ENCODE data around the gene IQSEC3. TPM values are rescaled to one million over a fixed set of nuclear protein-coding genes. Genes with fewer than 3 reads are reported as not detected.

The IQSEC3 gene
- total and polyA plus RNA-seq, 2 of the 13 experiments (the other 11 are each of a cell fraction or from before 2014, with no cell fraction given), result not detected

DNA sequence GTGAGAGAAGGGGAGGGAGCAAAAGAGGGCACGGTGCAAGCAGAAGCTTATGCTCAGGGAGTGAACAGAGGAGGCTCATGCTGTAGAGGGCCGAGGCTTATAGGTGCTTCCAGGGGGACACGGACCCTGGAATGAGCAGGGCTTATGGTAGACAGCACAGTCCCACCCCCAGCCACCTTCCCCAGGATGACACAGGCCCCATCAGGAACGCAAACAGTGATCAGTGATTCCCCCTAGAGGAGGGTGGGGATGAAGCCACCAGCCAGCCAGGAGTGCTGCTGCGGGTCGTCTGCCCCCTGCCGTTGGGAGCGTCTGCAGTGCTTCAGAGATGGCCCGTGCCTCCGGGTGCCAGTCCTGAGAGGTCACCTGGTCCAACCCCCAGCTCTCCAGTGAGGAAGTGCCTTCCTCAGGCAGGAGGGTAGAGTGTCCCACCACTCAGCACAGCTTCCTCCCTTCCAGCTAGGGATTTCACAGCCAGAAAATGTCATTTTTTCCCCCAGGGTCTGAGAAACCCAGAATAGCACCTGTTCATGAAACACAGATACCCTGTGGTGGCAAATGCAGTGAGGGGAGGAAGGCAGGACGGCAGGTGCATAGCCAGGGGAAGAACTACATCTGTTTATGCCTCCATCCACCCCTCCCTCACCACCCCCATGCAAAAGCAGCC, 86.6 kb downstream of the IQSEC3 start (continued):
- TF ChIP-seq, protein P1, sequence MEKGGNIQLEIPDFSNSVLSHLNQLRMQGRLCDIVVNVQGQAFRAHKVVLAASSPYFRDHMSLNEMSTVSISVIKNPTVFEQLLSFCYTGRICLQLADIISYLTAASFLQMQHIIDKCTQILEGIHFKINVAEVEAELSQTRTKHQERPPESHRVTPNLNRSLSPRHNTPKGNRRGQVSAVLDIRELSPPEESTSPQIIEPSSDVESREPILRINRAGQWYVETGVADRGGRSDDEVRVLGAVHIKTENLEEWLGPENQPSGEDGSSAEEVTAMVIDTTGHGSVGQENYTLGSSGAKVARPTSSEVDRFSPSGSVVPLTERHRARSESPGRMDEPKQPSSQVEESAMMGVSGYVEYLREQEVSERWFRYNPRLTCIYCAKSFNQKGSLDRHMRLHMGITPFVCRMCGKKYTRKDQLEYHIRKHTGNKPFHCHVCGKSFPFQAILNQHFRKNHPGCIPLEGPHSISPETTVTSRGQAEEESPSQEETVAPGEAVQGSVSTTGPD (CRISPR knock-in tag; IDR thresholded peaks at IDR 0.05), result no peak
- TF ChIP-seq JARID2 (CRISPR knock-in tag; IDR thresholded peaks at IDR 0.05; ENCODE audit: insufficient replicate concordance), result no peak
- no peak for TF ChIP-seq NR2C2 (CRISPR knock-in tag; IDR thresholded peaks at IDR 0.05; ENCODE audit: borderline replicate concordance)
- TF ChIP-seq ASH2L (IDR thresholded peaks at IDR 0.05; ENCODE audit: insufficient read length, low read depth, low read length), result no peak
- peak; percentile 86 for TF ChIP-seq MIER2 (CRISPR knock-in tag; IDR thresholded peaks at IDR 0.05)
- TF ChIP-seq, protein P2, sequence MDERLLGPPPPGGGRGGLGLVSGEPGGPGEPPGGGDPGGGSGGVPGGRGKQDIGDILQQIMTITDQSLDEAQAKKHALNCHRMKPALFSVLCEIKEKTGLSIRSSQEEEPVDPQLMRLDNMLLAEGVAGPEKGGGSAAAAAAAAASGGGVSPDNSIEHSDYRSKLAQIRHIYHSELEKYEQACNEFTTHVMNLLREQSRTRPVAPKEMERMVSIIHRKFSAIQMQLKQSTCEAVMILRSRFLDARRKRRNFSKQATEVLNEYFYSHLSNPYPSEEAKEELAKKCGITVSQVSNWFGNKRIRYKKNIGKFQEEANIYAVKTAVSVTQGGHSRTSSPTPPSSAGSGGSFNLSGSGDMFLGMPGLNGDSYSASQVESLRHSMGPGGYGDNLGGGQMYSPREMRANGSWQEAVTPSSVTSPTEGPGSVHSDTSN (CRISPR knock-in tag; IDR thresholded peaks at IDR 0.05), result no peak
- no peak for TF ChIP-seq ARHGAP35 (CRISPR knock-in tag; IDR thresholded peaks at IDR 0.05; ENCODE audit: borderline replicate concordance)
- no peak for TF ChIP-seq ATF7-NPFF (CRISPR knock-in tag; IDR thresholded peaks at IDR 0.05; ENCODE audit: low read depth)
- TF ChIP-seq XRCC5 (optimal IDR thresholded peaks at IDR 0.05; ENCODE audit: low read length), result peak; percentile 95
- no peak for TF ChIP-seq ZNF781 (CRISPR knock-in tag; IDR thresholded peaks at IDR 0.05; ENCODE audit: borderline replicate concordance, not compliant biosample characterization)
- TF ChIP-seq, protein P3, sequence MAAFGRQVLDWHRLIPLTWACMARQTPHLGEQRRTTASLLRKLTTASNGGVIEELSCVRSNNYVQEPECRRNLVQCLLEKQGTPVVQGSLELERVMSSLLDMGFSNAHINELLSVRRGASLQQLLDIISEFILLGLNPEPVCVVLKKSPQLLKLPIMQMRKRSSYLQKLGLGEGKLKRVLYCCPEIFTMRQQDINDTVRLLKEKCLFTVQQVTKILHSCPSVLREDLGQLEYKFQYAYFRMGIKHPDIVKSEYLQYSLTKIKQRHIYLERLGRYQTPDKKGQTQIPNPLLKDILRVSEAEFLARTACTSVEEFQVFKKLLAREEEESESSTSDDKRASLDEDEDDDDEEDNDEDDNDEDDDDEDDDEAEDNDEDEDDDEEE (CRISPR knock-in tag; IDR thresholded peaks at IDR 0.05), result no peak
- TF ChIP-seq RFX1 (IDR thresholded peaks at IDR 0.05), result no peak
- TF ChIP-seq, protein P4, sequence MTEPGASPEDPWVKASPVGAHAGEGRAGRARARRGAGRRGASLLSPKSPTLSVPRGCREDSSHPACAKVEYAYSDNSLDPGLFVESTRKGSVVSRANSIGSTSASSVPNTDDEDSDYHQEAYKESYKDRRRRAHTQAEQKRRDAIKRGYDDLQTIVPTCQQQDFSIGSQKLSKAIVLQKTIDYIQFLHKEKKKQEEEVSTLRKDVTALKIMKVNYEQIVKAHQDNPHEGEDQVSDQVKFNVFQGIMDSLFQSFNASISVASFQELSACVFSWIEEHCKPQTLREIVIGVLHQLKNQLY (CRISPR knock-in tag; IDR thresholded peaks at IDR 0.05), result no peak
- TF ChIP-seq ZNF337 (CRISPR knock-in tag; IDR thresholded peaks at IDR 0.05; ENCODE audit: borderline replicate concordance, low read depth), result no peak
- TF ChIP-seq ZFP37 (CRISPR knock-in tag; IDR thresholded peaks at IDR 0.05; ENCODE audit: borderline replicate concordance), result no peak
- TF ChIP-seq ZNF232 (CRISPR knock-in tag; IDR thresholded peaks at IDR 0.05; ENCODE audit: borderline replicate concordance), result peak; percentile 77; the same call in 1 of the 2 replicates
- TF ChIP-seq KLF12 (CRISPR knock-in tag; IDR thresholded peaks at IDR 0.05; ENCODE audit: borderline replicate concordance), result no peak
- TF ChIP-seq, protein P5, sequence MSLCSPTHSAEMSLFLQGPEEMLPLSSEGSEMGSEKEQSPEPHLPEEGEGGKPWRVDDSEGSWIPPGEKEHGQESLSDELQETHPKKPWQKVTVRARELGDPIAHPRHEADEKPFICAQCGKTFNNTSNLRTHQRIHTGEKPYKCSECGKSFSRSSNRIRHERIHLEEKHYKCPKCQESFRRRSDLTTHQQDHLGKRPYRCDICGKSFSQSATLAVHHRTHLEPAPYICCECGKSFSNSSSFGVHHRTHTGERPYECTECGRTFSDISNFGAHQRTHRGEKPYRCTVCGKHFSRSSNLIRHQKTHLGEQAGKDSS (CRISPR knock-in tag; IDR thresholded peaks at IDR 0.05; ENCODE audit: borderline replicate concordance, low read depth), result peak; percentile 49; the same call in 1 of the 2 replicates
- peak; percentile 32; the same call in 1 of the 2 replicates for TF ChIP-seq ZMYM4 (CRISPR knock-in tag; IDR thresholded peaks at IDR 0.05)
- no peak for TF ChIP-seq ZNF234 (CRISPR knock-in tag; conservative IDR thresholded peaks at IDR 0.05)
- TF ChIP-seq ZNF546 (CRISPR knock-in tag; conservative IDR thresholded peaks at IDR 0.05), result no peak
